Testis (tissue), 3 donors: ENCODE results near the gene ZFR2. TPM values are rescaled to one million over a fixed set of nuclear protein-coding genes. Genes with fewer than 3 reads are reported as not detected.
"Not testable (repeated sequence)": the region's sequence is repeated elsewhere in the genome, so short reads cannot be mapped to it uniquely, and the experiment has no call there.

Source experiments
- DNase-seq: peaks from one replicate; pipeline ENCODE4 v3.0.0-alpha.2; 2019
- H3K27ac ChIP-seq, 2 donors: fragments of 200-600 bp; sonication (generic); one replicate each; pipeline ENCODE4 v1.5.1; 2019
- H3K27me3 ChIP-seq: fragments of 200-600 bp; sonication (generic); one replicate; pipeline ENCODE4 v1.5.1; 2019
- H3K36me3 ChIP-seq: fragments of 200-600 bp; sonication (generic); one replicate; pipeline ENCODE4 v1.5.1; 2017; ENCODE audit warnings: low read depth; ENCODE audit errors: missing control alignments
- H3K4me1 ChIP-seq: fragments of 200-600 bp; sonication (generic); one replicate; pipeline ENCODE4 v1.5.1; 2019
- H3K4me3 ChIP-seq, 2 donors: fragments of 200-600 bp; sonication (generic); one replicate each; pipeline ENCODE4 v1.5.1; 2017 to 2019
- H3K9me3 ChIP-seq: fragments of 200-600 bp; sonication (generic); one replicate; pipeline ENCODE4 v1.5.1; 2017
- POLR2A ChIP-seq: fragments of 450-650 bp; IDR thresholded peaks from one replicate; pipeline ENCODE4 v1.6.1; 2017; ENCODE audit warnings: antibody characterized with exemption, mild to moderate bottlenecking, moderate library complexity
- WGBS, 2 donors: methylation state at CpG; one replicate each; pipeline ENCODE4 v1.1.5; 2018; 5-methylcytosine and 5-hydroxymethylcytosine counted together
- intact Hi-C: fragments of 100-400 bp; cut with DNase I; formaldehyde crosslinking; loops from one replicate; pipeline ENCODE4 v1.15.1; 2023; ENCODE audit warnings: low total_unique reads
- polyA plus RNA-seq: library from polyadenylated mRNA; stranded (reverse); fragments of 350-450 nt; fragmentation: Illumina TruSeq; extraction: RNeasy Lipid Tissue Mini Kit (QIAGEN cat#74804); gene quantifications from one replicate; pipeline ENCODE4 v1.2.3, GENCODE V29; 2014; ENCODE audit warnings: low read depth, low replicate concordance; ENCODE audit not compliant: insufficient read depth
- total RNA-seq, 2 donors: library from RNA; depleted of rRNA; stranded (reverse); fragments of >200 nt; gene quantifications; one replicate each; pipeline ENCODE4 v1.2.3, GENCODE V29; 2016
- TF ChIP-seq, protein P1 (sequence below), 3 experiments: fragments of 450-650 bp in 2 of 3; fragments of 200-600 bp in 1 of 3; sonication (generic) in 1 of 3; IDR thresholded peaks; one replicate each; pipeline ENCODE4 v1.5.1; 2016 to 2019; ENCODE audit warnings: antibody characterized with exemption in 3 of 3, mild to moderate bottlenecking in 2 of 3, moderate library complexity in 1 of 3

The ZFR2 gene
- total and polyA plus RNA-seq, 3 donors from 2014 or later = 23.4 to 35.0 (median 34.1) TPM

GRCh38 chr19:3818918-3819317 lies 49.9 kb downstream of the ZFR2 start:
- intact Hi-C loops = no loop called here
- H3K27ac ChIP-seq = no peak overlapping the region

DNA sequence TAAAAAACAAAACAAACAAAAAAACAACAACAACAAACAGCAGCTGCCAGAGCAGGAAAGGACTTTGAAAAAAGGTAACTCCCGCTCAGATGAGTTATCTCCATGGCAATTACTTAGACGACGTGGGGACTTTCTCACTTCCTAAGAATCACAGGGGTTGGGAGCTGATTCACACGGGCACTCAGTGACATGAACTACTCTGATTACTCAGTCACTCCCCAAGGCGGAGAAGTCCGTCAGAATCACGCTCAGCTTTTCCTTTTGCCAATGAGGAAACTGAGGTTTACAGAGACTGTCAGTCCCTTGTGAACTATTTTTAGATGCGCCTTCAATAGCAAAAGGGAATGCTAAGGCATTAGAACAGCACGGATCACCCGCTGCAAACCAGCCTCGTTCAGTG lies 50.4 kb downstream of the ZFR2 start:
- 47 to 49% methylated on average over 11 of the region's 11 CpGs for WGBS, 2 donors
- no peaks in the 10 kb centered on the region for H3K27me3 ChIP-seq
- DNase-seq = no peak
- no peaks in the 10 kb centered on the region for H3K36me3 ChIP-seq
- TF ChIP-seq, protein P1, sequence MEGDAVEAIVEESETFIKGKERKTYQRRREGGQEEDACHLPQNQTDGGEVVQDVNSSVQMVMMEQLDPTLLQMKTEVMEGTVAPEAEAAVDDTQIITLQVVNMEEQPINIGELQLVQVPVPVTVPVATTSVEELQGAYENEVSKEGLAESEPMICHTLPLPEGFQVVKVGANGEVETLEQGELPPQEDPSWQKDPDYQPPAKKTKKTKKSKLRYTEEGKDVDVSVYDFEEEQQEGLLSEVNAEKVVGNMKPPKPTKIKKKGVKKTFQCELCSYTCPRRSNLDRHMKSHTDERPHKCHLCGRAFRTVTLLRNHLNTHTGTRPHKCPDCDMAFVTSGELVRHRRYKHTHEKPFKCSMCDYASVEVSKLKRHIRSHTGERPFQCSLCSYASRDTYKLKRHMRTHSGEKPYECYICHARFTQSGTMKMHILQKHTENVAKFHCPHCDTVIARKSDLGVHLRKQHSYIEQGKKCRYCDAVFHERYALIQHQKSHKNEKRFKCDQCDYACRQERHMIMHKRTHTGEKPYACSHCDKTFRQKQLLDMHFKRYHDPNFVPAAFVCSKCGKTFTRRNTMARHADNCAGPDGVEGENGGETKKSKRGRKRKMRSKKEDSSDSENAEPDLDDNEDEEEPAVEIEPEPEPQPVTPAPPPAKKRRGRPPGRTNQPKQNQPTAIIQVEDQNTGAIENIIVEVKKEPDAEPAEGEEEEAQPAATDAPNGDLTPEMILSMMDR (IDR thresholded peaks at IDR 0.05) = no peak
- no peak for TF ChIP-seq POLR2A
- intact Hi-C loops = no loop called here
- no peaks in the 10 kb centered on the region for H3K9me3 ChIP-seq
- no peaks in the 10 kb centered on the region for H3K4me1 ChIP-seq
- H3K27ac ChIP-seq = no peak overlapping the region
- H3K4me3 ChIP-seq = no peak overlapping the region

More at GRCh38 chr19:3818918-3819317, 49.9 kb downstream of the ZFR2 start:
- Histone ChIP-seq H3K27me3 (no peaks in the 10 kb centered on the region), H3K36me3 (no peaks in the 10 kb centered on the region), H3K4me1 (no peaks in the 10 kb centered on the region), H3K4me3 (no peak overlapping the region), H3K9me3 (no peaks in the 10 kb centered on the region)
- WGBS, 2 donors = 46 to 70% methylated on average over 6 to 31 of the region's 31 CpGs
- no peak for DNase-seq
- no peak for TF ChIP-seq POLR2A
- TF ChIP-seq, protein P1 (IDR thresholded peaks at IDR 0.05) = no peak

- Histone ChIP-seq H3K36me3 (no peaks in the 10 kb centered on the region), H3K9me3 (no peaks in the 10 kb centered on the region), H3K27me3 (no peaks in the 10 kb centered on the region), H3K27ac (no peak overlapping the region), H3K4me3 (no peak overlapping the region), H3K4me1 (no peaks in the 10 kb centered on the region)
- 84 to 87% methylated on average over 7 to 8 of the region's 8 CpGs for WGBS, 2 donors
- no peak for DNase-seq
- intact Hi-C loops = no loop called here
- TF ChIP-seq, protein P1 (IDR thresholded peaks at IDR 0.05) = no peak
- TF ChIP-seq POLR2A = no peak
These were observed 51.1 kb downstream of the ZFR2 start for GRCh38 chr19:3817761-3818160.

GRCh38 chr19:3816566-3817218 lies 52.1 kb downstream of the ZFR2 start:
- Histone ChIP-seq H3K4me1 (no peaks in the 10 kb centered on the region), H3K27ac (no peak overlapping the region), H3K36me3 (no peaks in the 10 kb centered on the region), H3K27me3 (no peaks in the 10 kb centered on the region), H3K9me3 (no peaks in the 10 kb centered on the region), H3K4me3 (no peak overlapping the region)
- intact Hi-C loops = no loop called here
- WGBS, 2 donors = 87 to 88% methylated on average over 25 to 45 of the region's 45 CpGs
- no peak for TF ChIP-seq POLR2A
- TF ChIP-seq, protein P1 (IDR thresholded peaks at IDR 0.05) = no peak
- DNase-seq = no peak

- intact Hi-C loops, H3K36me3 ChIP-seq, H3K27ac ChIP-seq, H3K27me3 ChIP-seq, DNase-seq, H3K9me3 ChIP-seq, H3K4me3 ChIP-seq, H3K4me1 ChIP-seq: not testable (repeated sequence)
- 92 to 96% methylated on average over 9 of the region's 9 CpGs for WGBS, 2 donors
These were observed 52.7 kb downstream of the ZFR2 start for GRCh38 chr19:3816148-3816547.
